ENCODE data around the gene SLC44A1. TPM values are rescaled to one million over a fixed set of nuclear protein-coding genes. Genes with fewer than 3 reads are reported as not detected.
A peak's percentile ranks its signal among the peaks of the same experiment; 100 is the strongest.

The SLC44A1 gene
- total RNA-seq, 1 donor = 60.5 TPM

DNA sequence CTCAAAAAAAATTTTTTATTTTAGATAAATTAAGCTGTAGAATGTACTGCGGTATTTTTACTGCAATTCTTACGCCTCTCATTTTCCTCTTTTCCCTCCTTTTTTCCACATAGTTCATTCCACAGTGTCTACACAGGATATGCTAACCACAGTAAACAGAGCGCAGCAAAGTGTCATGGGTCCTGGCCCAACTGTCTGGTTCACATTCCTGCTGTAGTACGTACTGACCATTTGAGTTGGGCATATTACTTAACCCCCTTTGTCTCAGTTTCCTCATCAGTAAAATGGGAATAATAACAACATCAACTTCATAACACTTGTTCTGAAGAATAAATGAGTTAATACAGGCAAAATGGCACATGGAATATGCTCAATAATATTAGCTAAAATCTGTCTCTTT lies 41.6 kb downstream of the SLC44A1 start:
- DNase-seq (ENCODE audit: low read depth) = no peak
- TF ChIP-seq, protein P1, sequence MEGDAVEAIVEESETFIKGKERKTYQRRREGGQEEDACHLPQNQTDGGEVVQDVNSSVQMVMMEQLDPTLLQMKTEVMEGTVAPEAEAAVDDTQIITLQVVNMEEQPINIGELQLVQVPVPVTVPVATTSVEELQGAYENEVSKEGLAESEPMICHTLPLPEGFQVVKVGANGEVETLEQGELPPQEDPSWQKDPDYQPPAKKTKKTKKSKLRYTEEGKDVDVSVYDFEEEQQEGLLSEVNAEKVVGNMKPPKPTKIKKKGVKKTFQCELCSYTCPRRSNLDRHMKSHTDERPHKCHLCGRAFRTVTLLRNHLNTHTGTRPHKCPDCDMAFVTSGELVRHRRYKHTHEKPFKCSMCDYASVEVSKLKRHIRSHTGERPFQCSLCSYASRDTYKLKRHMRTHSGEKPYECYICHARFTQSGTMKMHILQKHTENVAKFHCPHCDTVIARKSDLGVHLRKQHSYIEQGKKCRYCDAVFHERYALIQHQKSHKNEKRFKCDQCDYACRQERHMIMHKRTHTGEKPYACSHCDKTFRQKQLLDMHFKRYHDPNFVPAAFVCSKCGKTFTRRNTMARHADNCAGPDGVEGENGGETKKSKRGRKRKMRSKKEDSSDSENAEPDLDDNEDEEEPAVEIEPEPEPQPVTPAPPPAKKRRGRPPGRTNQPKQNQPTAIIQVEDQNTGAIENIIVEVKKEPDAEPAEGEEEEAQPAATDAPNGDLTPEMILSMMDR (IDR thresholded peaks at IDR 0.05; ENCODE audit: insufficient read depth, low read length) = no peak

GRCh38 chr9:105289305-105289704 lies 44.9 kb downstream of the SLC44A1 start:
- no peak for DNase-seq (ENCODE audit: low read depth)
- H3K4me3 ChIP-seq (ENCODE audit: low read depth, low read length) = no peak overlapping the region
- TF ChIP-seq, protein P1 (IDR thresholded peaks at IDR 0.05; ENCODE audit: insufficient read depth, low read length) = no peak

More for the DNA sequence above, 41.6 kb downstream of the SLC44A1 start:
- no peak overlapping the region for H3K4me3 ChIP-seq (ENCODE audit: low read depth, low read length)

DNA sequence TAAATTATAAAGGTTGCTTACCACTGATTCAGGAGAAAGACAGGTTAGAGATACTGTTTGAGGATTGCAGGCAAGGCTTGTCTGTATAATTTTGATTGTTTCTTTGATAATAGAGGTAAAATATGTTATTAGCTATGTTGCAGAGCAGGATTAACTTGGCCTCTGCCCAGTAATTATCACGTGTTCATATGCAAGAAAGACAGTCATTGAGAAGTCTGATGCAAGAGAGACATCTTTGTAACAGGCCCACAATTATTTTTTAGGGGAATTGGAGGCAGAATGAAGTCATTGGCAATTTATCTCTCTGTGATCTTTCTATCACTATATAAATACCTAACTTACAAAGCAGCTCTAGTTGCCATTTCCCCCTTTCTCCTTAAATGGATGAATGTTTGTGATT lies 46.0 kb downstream of the SLC44A1 start:
- no peak overlapping the region for H3K4me3 ChIP-seq (ENCODE audit: low read depth, low read length)
- DNase-seq (ENCODE audit: low read depth) = peak; percentile 56
- TF ChIP-seq, protein P1 (IDR thresholded peaks at IDR 0.05; ENCODE audit: insufficient read depth, low read length) = no peak

DNA sequence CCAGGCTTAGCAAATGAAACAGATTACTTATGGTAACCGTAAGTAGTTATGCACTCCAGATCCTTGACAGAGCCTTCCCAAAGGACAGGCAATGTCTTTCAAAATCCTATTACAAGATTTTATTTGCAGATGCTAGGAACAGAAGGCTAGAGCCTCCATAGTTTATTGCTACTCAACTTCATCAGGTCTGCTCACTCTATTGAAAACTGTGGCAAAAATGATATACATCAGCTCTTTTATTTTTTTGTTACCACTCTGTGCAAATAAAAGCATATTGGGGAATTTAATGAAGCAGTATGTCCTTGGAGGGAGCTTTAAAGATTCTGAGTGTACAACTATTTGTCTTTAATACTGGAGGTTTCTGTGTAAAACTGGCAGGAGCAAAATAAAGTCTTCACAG lies 46.5 kb downstream of the SLC44A1 start:
- no peak overlapping the region for H3K4me3 ChIP-seq (ENCODE audit: low read depth, low read length)
- TF ChIP-seq, protein P1 (IDR thresholded peaks at IDR 0.05; ENCODE audit: insufficient read depth, low read length) = no peak
- no peak for DNase-seq (ENCODE audit: low read depth)

DNA sequence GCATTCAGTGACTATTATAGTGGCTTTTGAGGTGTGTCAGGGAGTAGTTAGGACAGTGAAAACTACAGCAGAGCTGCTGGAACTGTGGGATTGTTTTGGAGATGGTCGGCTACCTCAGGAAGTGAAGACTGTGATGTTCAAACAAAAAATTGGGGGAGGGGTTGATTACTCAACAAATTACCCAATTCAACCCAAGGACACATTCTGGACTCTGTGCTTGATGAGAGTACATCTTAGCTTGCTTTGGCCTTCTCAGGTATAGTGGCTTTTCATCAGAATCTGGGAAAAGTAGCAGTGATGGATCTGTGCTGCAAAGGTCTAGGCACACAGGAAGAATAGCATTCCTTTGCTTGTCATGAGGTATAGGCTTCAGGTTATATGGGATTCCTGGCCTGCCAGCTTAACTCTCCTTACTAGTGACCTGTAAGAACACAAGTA lies 47.0 kb downstream of the SLC44A1 start:
- TF ChIP-seq, protein P1 (IDR thresholded peaks at IDR 0.05; ENCODE audit: insufficient read depth, low read length) = no peak
- no peak overlapping the region for H3K4me3 ChIP-seq (ENCODE audit: low read depth, low read length)
- DNase-seq (ENCODE audit: low read depth) = no peak

DNA sequence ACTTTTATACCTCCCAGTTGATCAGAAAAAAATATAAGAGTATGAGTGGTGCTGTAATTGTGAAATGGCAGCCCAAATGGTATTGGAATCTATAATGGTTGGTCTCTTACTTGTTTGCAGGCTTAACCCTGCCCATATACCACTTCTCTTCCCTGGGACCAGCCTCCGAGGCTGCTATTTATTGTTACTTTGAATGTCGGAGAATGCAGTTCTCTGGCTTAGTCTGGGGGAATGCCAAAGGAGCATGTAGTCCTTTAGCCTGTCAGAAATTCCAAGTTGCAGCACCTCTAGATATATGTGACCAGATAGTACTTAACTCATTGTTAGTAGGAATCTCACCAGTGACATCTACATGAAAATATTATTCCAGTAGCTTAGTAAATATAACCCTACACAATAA lies 47.5 kb downstream of the SLC44A1 start:
- TF ChIP-seq, protein P1 (IDR thresholded peaks at IDR 0.05; ENCODE audit: insufficient read depth, low read length) = no peak
- no peak for DNase-seq (ENCODE audit: low read depth)
- H3K4me3 ChIP-seq (ENCODE audit: low read depth, low read length) = no peak overlapping the region

- TF ChIP-seq, protein P1 (IDR thresholded peaks at IDR 0.05; ENCODE audit: insufficient read depth, low read length) = no peak
- no peak for DNase-seq (ENCODE audit: low read depth)
- no peak overlapping the region for H3K4me3 ChIP-seq (ENCODE audit: low read depth, low read length)
These were observed 49.0 kb downstream of the SLC44A1 start for GRCh38 chr9:105293408-105293807.

Data from fibroblast of the aortic adventitia (primary cell).